AML-193 (cell line): ENCODE results near the gene SLC2A6.

Experiments
- DNase-seq, 2 experiments: peaks; one replicate each; lab custom pipeline; 2025; lab: John Stamatoyannopoulos, UW

Gene SLC2A6

GRCh38 chr9:133515615-133516255, 36.8 kb upstream of the SLC2A6 start:
- no peak for DNase-seq

- DNase-seq = no peak
Measured at GRCh38 chr9:133515240-133515610, 36.3 kb upstream of the SLC2A6 start.

DNA sequence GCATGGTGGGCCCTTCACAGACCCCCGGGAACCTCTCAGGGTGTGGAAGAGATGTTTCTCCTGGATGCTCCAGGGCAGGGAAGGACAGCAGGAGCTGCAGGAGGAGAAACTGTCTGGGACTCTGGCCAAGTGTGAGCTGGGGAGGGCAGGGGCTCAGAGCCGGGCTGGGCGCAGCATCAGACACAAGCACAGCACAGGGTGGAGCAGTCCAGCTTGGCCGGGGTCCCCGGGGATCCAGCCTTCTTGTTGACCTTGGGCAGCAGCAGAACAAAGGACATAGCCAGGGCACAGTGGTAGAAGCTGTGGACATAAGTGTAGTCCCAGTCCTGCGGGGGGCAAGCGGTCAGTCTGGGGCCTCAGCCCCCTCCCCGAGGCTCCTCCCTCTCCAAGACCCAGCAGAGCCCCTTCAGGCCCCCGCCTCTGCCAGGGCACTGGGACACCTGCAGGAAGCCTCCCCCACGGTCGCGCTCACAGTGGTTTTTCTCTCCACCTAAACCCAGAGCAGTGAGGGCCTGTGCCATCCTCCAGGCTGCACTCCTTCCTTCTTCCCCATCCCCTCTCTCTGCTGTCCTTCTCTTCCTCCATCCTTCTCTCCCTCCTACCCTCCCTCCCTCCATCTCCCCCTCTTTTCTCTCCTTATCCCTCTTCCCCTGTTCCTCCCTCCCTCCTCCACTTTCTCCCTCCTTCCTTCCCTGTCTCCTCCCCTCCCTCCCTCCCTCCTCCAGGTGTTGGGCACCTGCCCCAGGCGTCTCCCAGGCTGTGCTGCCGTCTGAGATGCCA, 35.8 kb upstream of the SLC2A6 start:
- DNase-seq = no peak

- DNase-seq = no peak
Measured at GRCh38 chr9:133513214-133514100, 34.6 kb upstream of the SLC2A6 start.

DNA sequence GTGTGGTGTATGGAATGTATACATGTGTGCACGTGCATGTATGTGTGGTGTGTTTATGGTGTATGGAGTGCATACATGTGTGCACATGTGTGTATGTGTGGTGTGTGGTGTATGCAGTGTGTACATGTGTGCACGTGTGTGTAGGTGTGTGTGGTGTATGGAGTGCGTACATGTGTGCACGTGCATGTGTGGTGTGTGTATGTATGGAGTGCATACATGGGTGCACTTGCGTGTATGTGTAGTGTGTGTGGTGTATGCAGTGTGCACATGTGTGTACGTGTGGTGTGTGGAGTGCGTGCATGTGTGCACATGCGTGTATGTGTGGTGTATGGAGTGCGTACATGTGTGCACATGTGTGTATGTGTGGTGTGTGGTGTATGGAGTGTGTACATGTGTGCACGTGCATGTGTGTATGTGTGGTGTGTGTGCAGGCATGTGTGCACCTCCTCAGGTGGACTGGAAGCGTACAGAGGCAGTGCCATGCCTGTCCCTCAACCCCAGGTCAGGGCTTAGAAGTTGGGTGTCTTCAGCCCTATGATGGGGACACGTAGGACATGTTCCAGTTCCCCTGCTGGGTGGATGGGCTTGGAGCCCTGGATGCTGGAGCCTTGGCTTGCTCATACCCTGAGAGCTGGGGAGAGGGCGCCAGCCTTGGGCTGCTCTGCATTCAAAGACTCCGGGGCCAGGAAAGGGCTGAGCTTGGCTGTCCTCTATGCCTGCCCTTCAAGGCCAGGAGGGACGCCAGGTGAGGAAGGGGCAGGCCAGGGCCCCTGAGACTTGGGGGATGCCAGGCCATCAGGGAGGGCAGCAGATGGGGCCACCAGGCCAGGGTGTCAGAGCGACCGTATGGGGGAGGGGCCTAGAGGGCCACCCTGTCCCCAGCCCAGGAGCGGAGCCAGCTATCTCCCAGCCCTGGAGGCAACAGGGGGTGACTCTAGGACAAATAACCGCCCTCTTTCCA, 33.6 kb upstream of the SLC2A6 start:
- no peak for DNase-seq

- DNase-seq = no peak
Measured at GRCh38 chr9:133511607-133512006, 32.7 kb upstream of the SLC2A6 start.

DNA sequence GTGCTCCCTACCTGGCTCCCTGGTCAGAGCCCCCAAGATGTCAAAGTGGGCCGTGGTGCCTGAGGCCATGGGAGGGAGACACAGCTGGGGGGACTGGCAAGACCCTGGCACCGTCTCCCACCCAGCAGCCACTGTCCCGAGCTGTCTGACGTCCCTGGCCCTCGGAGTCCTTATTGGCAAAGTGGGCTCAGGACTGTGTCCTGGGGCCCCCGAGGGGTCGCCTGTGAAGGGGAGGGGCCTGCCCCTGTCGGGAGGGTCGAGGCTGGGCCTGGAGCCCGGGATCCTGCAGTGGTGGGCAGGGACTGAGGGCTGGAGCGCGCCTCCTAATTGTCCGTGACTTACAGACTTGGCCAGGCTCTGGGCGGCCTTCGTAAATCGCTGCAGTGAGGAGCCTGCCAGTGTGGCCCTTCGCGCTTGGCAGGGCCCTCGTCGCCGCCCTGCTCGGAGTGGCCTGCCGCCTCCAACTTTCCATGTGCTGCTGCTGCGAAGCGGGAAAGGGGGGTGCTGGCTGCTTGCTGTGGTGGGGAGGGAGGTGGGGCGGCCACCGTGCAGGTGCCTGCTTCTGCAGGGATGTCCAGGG, 32.1 kb upstream of the SLC2A6 start:
- DNase-seq = no peak

DNA sequence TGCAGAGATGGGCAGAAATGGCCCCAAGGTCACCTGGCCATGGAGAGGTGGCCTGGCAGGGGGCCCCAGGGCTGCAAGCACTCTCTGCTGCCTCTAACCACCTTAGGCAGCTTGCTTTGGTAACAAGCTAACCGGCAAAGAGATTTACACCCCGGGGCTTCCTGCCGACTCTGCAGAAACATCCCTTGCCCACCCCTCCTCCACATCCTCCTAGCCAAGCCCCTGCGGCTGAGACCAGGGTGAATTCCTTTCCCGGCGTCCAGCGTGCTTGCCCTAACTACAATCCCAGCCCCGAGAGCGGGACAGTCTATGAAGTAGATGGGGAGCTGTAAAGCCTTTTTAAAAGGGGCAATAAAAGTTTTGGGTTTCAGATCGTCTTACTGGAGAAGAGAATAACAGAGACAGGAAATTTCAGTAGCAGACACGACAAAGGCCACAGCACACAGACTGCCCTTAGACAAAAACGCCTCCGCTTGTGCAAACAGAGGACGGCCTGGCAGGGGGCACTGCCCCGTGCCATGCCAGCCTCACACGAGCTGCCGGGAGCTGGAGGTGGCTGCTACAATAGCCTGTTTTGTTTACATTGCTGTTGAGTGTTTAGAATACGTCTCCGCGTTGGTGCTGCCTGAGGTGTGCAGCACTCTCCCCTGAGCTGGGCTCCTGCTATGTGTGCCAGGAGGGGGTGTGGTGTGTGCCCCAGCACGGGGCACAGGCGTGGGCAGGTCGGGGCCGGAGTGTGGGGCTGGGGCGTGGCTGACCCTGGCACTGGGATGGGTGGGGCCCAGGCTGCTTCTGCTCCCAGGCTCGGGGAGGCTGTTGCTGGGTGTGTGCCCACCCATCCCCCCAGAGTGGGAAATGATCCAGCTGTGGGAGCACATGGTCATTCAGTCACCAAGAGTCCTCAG, 30.5 kb upstream of the SLC2A6 start:
- no peak for DNase-seq

DNA sequence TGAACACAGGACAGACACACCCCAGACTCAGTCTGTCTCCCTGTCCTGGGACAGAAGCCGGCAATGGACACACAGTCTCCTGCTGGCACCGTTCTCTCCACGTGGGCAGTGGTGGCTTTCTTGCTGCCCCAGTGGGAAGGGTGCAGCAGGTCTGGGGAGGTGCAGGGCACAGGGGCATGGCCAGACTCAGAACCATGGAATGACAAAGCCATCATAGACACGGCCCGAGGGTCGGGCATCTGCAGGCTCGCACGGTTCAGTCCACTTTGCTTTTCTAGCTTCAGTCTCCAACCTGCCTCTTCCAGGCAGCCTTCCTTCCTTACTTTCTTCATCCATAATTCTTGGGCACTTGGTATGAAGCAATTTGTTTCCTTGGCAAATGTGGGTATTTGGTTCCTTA, 29.1 kb upstream of the SLC2A6 start:
- no peak for DNase-seq

GRCh38 chr9:133507246-133507965, 28.5 kb upstream of the SLC2A6 start:
- no peak for DNase-seq

DNA sequence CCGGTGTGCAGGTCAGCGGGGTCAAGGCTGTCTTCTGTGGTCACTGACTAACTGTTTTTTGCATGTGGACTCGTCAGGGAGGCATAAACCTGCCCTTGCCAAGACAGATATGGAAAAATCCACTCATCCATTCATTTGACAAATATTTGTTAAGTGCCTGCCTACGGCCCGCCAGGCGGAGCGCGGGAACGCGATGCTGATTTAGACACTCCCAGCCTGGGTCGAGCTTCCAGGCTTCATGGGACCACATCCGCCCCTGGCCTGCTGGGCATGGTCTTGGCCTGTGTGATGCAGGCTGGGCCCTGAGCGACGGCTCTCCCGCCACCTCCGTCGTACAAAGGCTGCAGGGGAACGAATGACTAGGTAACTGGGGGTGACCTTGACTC, 27.7 kb upstream of the SLC2A6 start:
- no peak for DNase-seq

GRCh38 chr9:133505901-133506652, 27.2 kb upstream of the SLC2A6 start:
- no peak for DNase-seq

- DNase-seq = no peak
Measured at GRCh38 chr9:133505186-133505830, 26.4 kb upstream of the SLC2A6 start.

DNA sequence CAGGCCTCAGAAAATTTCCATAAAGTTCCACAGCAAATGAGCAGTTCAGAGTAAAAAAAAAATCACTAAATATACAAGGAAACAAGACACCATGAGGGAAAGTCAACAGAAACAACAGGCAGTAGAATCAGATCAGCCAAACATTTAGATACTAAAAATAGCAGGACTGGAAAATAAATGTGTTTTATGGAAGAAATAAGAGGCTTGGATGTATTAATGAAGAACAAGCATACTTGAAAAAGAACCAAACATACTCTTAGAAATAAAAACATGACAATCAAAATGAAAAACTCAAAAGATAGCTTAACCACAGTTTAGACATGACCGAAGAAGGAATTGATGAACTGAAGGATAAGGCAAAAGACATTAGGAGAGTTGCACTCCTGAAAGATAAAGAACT, 23.2 kb upstream of the SLC2A6 start:
- DNase-seq = no peak

DNA sequence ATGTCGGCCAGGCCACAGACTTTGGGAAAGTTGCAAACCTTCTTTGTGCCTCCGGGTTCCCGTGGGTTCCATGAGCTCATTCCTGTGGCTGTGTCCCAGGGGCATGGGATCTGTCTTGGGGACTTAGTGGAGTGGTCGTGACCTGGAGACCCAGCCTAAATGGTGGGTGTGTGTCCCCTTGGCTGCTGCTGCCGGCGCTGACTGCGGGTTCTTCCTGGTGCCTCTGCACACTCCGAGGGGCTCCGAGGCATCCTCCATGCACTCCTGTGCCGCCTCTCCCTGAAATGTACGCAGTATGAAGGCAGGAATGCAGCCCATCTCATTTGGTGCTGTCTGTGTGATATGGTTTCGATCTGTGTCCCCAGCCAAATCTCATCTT, 21.0 kb upstream of the SLC2A6 start:
- no peak for DNase-seq

- no peak for DNase-seq
Measured at GRCh38 chr9:133499132-133499891, 20.4 kb upstream of the SLC2A6 start.
